GM18508 (cell line): ENCODE data around the gene DYNLT1.
"Not testable (repeated sequence)": the region's sequence is repeated elsewhere in the genome, so short reads cannot be mapped to it uniquely, and the experiment has no call there.

ENCODE experiments used
- ATAC-seq: cut with Tn5 transposase; IDR thresholded peaks from one replicate; pipeline ENCODE4 v1.9.1; 2021; ENCODE audit warnings: moderate number of reproducible peaks; ENCODE audit not compliant: insufficient read depth, unreplicated experiment

Gene DYNLT1

GRCh38 chr6:158665332-158665731, 20.8 kb upstream of the DYNLT1 start:
- no peak for ATAC-seq

GRCh38 chr6:158663625-158664165, 19.2 kb upstream of the DYNLT1 start:
- ATAC-seq: no peak

- ATAC-seq: no peak
These were observed 18.5 kb upstream of the DYNLT1 start for GRCh38 chr6:158662954-158663624.

- ATAC-seq: no peak
These were observed 18.0 kb upstream of the DYNLT1 start for GRCh38 chr6:158662607-158662953.

GRCh38 chr6:158661156-158661685, 16.7 kb upstream of the DYNLT1 start:
- ATAC-seq: no peak

- ATAC-seq: no peak
These were observed 15.8 kb upstream of the DYNLT1 start for GRCh38 chr6:158660333-158660754.

GRCh38 chr6:158656986-158657385, 12.4 kb upstream of the DYNLT1 start:
- not testable (repeated sequence) for ATAC-seq

- no peak for ATAC-seq
These were observed 11.3 kb upstream of the DYNLT1 start for GRCh38 chr6:158655569-158656450.

GRCh38 chr6:158654960-158655489, 10.5 kb upstream of the DYNLT1 start:
- no peak for ATAC-seq

- ATAC-seq: no peak
These were observed 10.0 kb upstream of the DYNLT1 start for GRCh38 chr6:158654498-158654897.

- peak; percentile 41 for ATAC-seq
These were observed 9.2 kb upstream of the DYNLT1 start for GRCh38 chr6:158653577-158654354.

- not testable (repeated sequence) for ATAC-seq
These were observed 7.6 kb upstream of the DYNLT1 start for GRCh38 chr6:158651981-158652737.

GRCh38 chr6:158649289-158650143, 5.0 kb upstream of the DYNLT1 start, which contains the start of gene SYTL3:
TSS of gene SYTL3 (plus strand) at chr6:158650054. CDS start at chr6:158663269, 13,215 bp downstream.
- ATAC-seq: peak; percentile 33

- no peak for ATAC-seq
These were observed 4.2 kb upstream of the DYNLT1 start for GRCh38 chr6:158648682-158649131.

- ATAC-seq: no peak
These were observed 3.0 kb upstream of the DYNLT1 start for GRCh38 chr6:158647501-158647900.

GRCh38 chr6:158646023-158646910, 1.7 kb upstream of the DYNLT1 start:
- ATAC-seq: no peak
